Fibroblast of villous mesenchyme (primary cell): ENCODE results near the gene CTNNA2. TPM values are rescaled to one million over a fixed set of nuclear protein-coding genes. Genes with fewer than 3 reads are reported as not detected.

Source experiments
- DNase-seq: peaks from one replicate; pipeline ENCODE4 v3.0.0-alpha.2; 2010; ENCODE audit warnings: low read depth
- H3K4me3 ChIP-seq: 2 replicates; pipeline ENCODE4 v1.5.1; 2011; ENCODE audit warnings: low read depth, mild to moderate bottlenecking, low read length
- total RNA-seq: library from RNA; depleted of rRNA; stranded (reverse); fragments of >200 nt; gene quantifications from 2 replicates; pipeline ENCODE4 v1.2.3, GENCODE V29; 2012
- TF ChIP-seq, protein P1 (sequence below): IDR thresholded peaks from 2 replicates; pipeline ENCODE4 v1.5.1; 2012; ENCODE audit warnings: low read depth, mild to moderate bottlenecking, low read length; ENCODE audit not compliant: insufficient read depth

The CTNNA2 gene
- total RNA-seq, 1 donor, result not detected

DNA sequence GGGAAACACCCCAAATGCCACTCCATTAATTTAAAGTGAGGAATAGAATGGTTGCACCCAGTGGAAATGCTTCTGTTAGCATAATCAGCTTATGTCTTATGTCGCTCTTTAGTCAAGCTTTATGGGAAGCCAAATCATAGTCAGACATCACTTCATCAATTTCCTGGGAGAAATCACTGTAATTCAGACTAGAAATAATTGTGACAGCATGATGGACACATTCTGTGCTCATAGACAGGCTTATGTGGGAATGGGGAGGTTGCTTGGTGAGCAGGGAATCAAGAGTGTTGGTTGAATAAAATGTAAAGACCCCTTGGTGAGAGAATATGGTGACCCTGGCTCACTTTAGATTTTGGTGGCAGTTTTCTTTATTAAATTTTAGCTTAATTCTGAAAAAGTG lies 174.0 kb downstream of the CTNNA2 start:
- TF ChIP-seq, protein P1, sequence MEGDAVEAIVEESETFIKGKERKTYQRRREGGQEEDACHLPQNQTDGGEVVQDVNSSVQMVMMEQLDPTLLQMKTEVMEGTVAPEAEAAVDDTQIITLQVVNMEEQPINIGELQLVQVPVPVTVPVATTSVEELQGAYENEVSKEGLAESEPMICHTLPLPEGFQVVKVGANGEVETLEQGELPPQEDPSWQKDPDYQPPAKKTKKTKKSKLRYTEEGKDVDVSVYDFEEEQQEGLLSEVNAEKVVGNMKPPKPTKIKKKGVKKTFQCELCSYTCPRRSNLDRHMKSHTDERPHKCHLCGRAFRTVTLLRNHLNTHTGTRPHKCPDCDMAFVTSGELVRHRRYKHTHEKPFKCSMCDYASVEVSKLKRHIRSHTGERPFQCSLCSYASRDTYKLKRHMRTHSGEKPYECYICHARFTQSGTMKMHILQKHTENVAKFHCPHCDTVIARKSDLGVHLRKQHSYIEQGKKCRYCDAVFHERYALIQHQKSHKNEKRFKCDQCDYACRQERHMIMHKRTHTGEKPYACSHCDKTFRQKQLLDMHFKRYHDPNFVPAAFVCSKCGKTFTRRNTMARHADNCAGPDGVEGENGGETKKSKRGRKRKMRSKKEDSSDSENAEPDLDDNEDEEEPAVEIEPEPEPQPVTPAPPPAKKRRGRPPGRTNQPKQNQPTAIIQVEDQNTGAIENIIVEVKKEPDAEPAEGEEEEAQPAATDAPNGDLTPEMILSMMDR, result no peak
- DNase-seq, result no peak
- no peak overlapping the region for H3K4me3 ChIP-seq

DNA sequence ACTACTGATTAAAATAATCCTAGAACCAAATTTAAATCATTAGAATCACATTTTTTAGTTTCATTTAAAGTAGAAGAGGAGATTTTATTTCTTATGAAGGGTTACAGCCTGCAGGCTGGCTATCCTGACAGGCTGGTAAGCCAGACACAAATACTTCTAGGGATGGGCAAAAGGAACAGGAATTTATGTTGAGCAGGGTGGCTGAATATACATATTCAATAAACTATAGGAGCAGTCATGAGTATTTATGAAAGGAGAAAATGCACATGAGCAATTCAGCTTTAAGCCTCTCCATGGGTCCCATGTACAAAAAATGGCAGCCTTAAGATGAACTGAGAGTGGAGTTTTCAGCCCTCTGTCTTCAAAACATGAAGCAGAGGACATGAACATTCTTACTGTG lies 182.4 kb downstream of the CTNNA2 start:
- TF ChIP-seq, protein P1, result no peak
- DNase-seq, result no peak
- H3K4me3 ChIP-seq, result no peak overlapping the region

DNA sequence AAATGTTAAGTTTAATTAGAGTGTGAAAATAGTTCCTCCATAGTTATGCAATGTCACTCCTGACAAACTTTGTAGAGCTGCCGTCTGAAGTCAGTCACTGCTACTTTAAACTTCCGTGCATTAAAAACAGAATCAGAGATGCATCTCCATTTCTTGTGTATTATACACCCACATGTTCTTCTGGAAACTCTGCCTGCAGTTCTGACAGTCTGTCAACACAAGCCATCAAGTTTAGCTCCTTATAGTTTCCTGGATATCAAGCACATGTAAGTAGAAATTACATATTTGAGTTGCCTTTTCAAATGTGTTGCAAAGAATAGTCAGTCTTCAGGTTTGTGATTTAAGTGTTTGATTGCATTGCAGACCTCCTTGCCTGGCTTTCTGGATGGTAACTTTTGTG lies 184.3 kb downstream of the CTNNA2 start:
- H3K4me3 ChIP-seq, result no peak overlapping the region
- no peak for DNase-seq
- TF ChIP-seq, protein P1, result no peak

DNA sequence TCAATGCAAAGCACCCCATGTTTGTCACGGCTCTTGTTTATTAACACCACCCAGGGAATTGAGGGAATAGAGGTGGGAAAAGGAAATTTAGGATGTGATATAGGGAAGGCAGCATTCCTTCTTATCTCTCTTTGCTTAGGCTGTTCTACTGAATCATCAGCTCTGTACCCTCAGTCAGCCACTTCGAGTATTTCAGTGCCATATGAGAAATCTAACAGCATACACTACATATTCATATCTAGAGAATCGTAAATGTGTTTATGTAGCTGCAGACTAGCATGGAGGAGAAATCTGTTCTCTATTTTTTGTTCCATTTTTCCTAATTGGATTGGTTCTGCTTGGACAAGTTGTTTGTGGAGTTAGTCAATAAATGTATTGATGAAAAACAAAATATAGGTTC lies 187.8 kb downstream of the CTNNA2 start:
- TF ChIP-seq, protein P1, result no peak
- no peak for DNase-seq

GRCh38 chr2:79702905-79703304 lies 190.1 kb downstream of the CTNNA2 start:
- no peak for DNase-seq
- TF ChIP-seq, protein P1, result no peak
- no peak overlapping the region for H3K4me3 ChIP-seq

More for the DNA sequence above, 187.8 kb downstream of the CTNNA2 start:
- H3K4me3 ChIP-seq, result no peak overlapping the region

DNA sequence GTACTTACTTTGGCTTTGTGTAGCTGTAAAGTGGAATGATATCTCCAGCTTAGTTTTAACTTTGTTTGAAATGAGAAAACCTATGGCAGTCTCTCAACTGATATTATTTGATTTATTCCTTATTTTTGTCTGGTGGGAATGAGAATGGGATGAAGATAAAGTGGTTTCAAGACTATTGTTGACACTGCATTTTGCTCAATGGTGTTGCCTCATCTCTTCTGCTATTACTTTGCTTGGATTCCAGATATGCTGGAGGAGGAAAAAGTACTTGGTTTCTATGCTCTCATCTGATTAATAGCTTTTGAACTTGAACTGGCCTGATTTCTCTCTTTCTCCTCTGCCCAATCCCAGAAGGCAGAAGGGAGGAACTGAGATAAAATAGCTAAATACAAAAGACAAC lies 198.2 kb downstream of the CTNNA2 start:
- no peak for DNase-seq
- H3K4me3 ChIP-seq, result no peak overlapping the region
- TF ChIP-seq, protein P1, result no peak

DNA sequence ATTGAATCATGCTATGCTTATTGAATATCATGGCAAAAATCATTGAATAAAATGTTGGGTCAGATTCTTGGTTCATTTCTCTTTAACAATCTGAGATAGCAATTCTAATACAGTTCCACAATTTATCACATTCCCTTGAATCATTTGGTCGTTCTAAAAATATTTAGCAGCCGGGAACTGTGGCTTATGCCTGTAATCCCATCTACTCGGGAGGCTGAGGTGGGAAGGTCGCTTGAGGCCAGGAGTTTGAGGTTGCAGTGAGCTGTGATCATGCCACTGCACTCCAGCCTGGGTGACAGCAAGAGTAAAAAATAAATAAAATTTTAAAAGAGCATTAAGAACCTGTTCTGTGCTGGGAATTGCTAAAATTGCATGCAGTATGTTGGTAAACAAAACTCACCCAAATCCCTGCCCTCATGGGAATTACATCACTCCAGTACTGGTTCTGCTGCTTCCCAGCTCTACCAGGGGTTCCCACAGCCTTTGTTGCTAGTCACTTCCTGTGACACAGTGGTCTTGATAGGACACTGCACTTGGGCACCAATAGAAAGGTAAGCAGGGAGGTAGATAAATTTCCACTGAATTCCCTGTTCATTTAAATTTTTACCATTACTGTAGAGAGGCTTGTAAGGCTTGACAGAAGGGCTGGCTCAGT lies 200.4 kb downstream of the CTNNA2 start:
- H3K4me3 ChIP-seq, result no peak overlapping the region
- DNase-seq, result no peak
- TF ChIP-seq, protein P1, result no peak
